Measurements from ENCODE around the gene TJP1.
"Not testable (repeated sequence)": the region's sequence is repeated elsewhere in the genome, so short reads cannot be mapped to it uniquely, and the experiment has no call there.

Gene TJP1

DNA sequence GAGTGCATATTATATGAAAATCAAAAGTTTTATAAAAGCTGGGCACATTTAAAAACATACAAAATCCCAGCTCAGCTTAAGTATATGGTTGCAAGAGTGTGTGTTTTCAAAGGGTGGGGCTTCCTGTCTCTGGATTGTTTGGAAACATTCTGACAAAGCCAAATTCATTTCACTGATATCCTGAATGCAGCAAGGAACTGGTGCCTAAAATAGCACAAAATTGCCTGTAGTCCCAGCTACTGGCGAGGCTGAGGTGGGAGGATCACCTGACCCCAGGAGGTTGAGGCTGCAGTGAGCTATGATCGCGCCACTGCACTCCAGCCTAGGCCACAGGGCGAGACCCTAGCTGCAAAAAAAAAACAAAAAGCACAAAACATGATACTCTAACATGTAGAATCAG is 13.0 kb upstream of the TJP1 start:
- no peak for DNase-seq

- no peak for DNase-seq
Observed at GRCh38 chr15:29832709-29833108, 10.4 kb upstream of the TJP1 start.

GRCh38 chr15:29826908-29827820 is 4.9 kb upstream of the TJP1 start:
- DNase-seq: no peak

GRCh38 chr15:29825227-29825626 is 3.0 kb upstream of the TJP1 start:
- DNase-seq: no peak

- no peak for DNase-seq
Observed at GRCh38 chr15:29822684-29823459, 604 bp upstream of the TJP1 start.

- DNase-seq: no peak
Observed at GRCh38 chr15:29821416-29822099, 710 bp downstream of the TJP1 start.

DNA sequence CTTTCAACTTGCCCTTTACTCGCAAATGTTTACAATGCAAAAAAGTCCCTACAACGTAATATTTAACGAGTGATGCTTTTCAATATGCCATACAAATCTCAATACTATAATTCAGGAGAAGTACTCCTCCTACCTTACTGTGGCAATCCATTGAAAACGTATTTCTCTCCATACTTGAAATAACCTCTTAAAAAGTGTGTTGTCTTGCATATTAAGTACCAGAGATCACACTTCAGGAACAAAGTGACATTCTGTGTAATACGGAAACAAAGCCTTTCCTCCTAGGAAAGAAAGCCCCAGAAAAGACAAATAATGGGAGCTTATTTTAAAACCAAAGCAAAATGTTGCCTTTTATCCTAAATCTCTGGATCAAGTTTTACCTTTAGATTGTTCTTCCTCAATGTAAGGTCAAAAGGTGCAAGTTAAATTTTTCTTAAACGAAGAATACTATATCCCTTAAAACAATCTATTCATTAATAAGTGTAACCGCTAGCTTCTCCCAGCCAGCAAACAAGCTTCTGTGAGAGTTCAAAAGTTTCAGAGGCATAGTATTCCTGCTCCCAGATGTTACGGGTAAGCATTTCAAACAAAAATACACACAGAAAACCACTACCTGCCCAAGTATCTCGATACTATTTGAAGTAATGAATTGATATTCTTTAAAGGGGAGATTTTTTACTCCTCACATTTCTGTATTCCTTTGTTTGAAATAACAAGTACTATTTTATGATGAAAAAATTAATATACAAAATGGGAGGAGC is 1.7 kb downstream of the TJP1 start:
- no peak for DNase-seq

DNA sequence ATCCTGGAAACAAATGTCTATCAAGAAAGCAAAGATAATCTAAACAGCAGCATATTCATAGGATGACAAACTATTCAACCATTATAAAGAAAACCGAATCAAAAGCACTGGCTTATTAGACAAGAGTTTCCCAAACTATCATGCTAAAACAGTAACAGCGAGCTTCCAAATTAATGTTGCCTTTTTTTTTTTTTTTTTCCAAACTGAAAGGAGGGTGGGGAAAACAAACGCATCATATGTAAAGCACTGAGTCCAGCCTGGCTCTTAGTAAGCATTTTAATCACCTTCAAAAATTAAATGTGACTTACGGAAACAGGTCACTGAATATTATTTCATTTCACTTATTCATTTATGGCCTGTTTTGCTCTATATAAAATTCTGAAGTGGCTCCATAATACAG is 2.3 kb downstream of the TJP1 start:
- no peak for DNase-seq

GRCh38 chr15:29818141-29818540 is 4.1 kb downstream of the TJP1 start:
- DNase-seq: no peak

DNA sequence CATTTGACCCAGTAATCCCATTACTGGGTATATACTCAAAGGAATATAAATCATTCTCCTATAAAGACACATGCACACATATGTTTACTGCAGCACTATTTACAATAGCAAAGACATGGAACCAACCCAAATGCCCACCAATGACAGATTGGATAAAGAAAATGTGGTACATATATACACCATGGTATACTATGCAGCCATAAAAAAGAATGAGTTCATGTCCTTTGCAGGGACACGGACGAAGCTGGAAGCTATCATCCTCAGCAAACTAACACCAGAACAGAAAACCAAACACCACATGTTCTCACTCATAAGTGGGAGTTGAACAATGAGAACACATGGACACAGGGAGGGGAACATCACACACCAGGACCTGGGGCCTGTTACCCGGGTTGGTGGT is 4.8 kb downstream of the TJP1 start:
- DNase-seq: not testable (repeated sequence)

- no peak for DNase-seq
Observed at GRCh38 chr15:29815000-29815710, 7.1 kb downstream of the TJP1 start.

- no peak for DNase-seq
Observed at GRCh38 chr15:29813009-29813408, 9.3 kb downstream of the TJP1 start.

- DNase-seq: no peak
Observed at GRCh38 chr15:29812384-29812694, 9.9 kb downstream of the TJP1 start.

DNA sequence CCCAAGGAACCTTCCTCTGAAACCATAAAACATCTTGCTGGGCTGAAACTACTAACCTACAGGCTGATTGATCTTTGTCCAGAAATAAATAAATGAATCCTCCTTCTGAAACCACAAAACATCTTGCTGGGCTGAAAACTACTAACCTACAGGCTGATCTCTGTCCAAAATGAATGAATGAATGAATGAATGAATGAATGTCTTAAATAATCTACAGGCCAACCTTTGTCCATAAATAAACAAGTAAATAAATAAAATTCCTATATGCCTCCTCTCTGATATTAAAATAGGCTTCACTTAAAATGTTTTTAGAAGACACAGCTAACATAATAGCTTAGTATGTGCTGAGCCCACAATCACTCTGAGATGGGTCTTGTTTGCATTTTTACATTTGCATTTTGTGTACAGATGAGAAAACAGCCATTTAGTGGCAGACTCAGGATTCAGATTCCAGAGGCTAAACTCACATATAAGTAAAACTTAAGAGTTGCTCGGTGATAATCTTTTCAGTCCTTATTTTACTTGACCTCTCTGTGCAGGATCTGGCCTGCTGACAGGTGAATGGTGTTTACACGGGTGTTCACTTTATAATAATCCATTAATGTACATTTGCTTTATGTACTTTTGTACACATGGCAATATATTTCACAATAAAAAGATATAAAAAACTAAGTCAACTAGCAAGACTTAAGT is 10.4 kb downstream of the TJP1 start:
- no peak for DNase-seq

DNA sequence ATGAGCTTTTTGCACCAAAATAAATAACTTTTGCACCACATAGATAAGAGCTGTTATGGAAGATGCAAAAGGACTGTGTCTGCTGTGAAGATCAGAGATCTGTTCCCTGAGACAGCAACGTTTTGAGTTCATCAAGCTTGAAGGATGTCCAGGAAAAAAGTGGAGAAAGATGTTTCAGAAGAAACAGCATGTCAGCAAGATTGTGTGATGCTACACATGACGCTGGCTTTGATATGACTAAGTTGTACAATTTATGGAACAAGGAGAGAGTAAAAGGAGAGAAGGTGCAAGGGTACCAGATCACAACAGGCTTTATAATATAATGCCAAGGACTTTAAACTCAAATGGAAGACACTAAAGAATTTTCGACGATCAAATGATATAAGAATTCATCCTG is 16.6 kb downstream of the TJP1 start:
- DNase-seq: no peak

GRCh38 chr15:29805043-29805707 is 17.1 kb downstream of the TJP1 start:
- no peak for DNase-seq

DNA sequence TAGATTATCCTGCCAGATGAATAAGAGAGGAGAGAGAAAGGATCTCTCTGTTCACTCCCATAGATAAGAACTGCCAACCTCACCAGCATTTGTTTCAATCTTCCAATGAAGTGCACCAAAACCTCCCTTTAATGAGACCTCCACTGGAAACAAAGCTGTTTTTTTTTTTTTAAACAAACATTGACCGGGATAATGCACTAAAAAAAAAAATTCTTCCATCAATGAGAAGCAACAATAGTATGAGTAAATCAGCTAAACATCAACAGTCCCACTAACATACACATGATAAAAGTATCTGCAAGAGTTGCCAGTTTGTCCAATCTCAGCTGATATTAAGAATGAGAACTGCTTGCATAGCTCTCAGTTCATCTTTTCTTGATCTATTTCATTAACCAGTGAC is 19.9 kb downstream of the TJP1 start:
- no peak for DNase-seq

- DNase-seq: no peak
Observed at GRCh38 chr15:29800491-29801366, 21.5 kb downstream of the TJP1 start.

DNA sequence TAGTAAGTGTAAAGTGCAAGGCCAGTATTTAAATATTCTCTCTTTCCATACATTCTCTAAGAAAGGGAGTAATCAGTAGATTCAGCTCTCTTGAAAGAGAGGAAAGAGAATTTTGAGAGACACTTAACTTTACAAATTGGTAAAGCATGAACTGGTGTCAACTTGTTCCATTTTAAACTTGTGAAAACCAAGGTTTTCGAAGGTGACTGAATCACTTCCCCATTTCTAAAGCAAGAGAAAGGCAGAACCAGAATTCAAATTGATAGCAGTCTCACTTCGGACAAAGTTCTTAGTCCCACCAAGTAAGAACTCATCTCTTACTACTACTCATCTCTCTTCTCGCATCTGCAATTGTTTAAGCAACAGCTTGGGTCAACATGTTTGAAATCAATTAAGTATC is 22.4 kb downstream of the TJP1 start:
- DNase-seq: no peak

DNA sequence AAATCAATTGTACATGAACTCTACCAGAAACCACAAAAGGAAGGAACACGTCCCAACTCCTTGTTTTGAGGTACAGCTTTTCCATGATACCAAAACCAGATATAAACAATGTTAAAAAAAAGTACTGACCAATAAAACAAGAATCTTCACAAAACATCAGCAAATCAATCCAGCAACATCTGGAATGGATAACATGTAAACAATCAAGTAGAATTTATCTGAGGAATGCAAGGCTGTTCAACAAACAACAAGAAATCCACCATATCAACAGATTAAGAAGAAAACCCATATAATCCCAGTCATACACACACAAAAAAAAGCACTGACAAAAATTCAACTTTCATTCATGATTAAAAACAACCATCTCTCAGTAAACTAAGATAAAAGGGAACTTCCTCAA is 26.7 kb downstream of the TJP1 start:
- no peak for DNase-seq
